LoVo (cell line): ENCODE results near the gene ILF3.

ENCODE experiments used
- DNase-seq: peaks from one replicate; pipeline ENCODE4 v3.0.0-alpha.2; 2016; ENCODE audit warnings: low spot score

ILF3 gene

GRCh38 chr19:10695401-10696398 lies 41.6 kb downstream of the ILF3 start:
- peak; percentile 91 for DNase-seq

GRCh38 chr19:10699650-10700335 lies 45.6 kb downstream of the ILF3 start:
- DNase-seq: peak; percentile 55

GRCh38 chr19:10701955-10702525 lies 47.9 kb downstream of the ILF3 start:
- DNase-seq: no peak

GRCh38 chr19:10706990-10707389 lies 52.8 kb downstream of the ILF3 start:
- DNase-seq: no peak

- DNase-seq: no peak
Measured at GRCh38 chr19:10707440-10707839, 53.3 kb downstream of the ILF3 start.

GRCh38 chr19:10708291-10708690 lies 54.1 kb downstream of the ILF3 start:
- DNase-seq: no peak

GRCh38 chr19:10712045-10712444 lies 57.9 kb downstream of the ILF3 start:
- DNase-seq: no peak

GRCh38 chr19:10712754-10713153 lies 58.6 kb downstream of the ILF3 start:
- DNase-seq: no peak

GRCh38 chr19:10713317-10713716 lies 59.2 kb downstream of the ILF3 start:
- no peak for DNase-seq

- DNase-seq: no peak
Measured at GRCh38 chr19:10717054-10717355, 62.9 kb downstream of the ILF3 start.

- peak; percentile 100 for DNase-seq
Measured at GRCh38 chr19:10717356-10718204, 63.4 kb downstream of the ILF3 start, which contains the start of gene DNM2. DNM2 (plus strand) TSS chr19:10718079; CDS start chr19:10718243, 164 bp downstream.

GRCh38 chr19:10718205-10719196 lies 64.4 kb downstream of the ILF3 start:
- no peak for DNase-seq

- DNase-seq: no peak
Measured at GRCh38 chr19:10719466-10719961, 65.4 kb downstream of the ILF3 start.

- no peak for DNase-seq
Measured at GRCh38 chr19:10720607-10721125, 66.5 kb downstream of the ILF3 start.

- no peak for DNase-seq
Measured at GRCh38 chr19:10723591-10723990, 69.4 kb downstream of the ILF3 start.

GRCh38 chr19:10724573-10725071 lies 70.5 kb downstream of the ILF3 start:
- no peak for DNase-seq

GRCh38 chr19:10725415-10725814 lies 71.3 kb downstream of the ILF3 start:
- no peak for DNase-seq

- DNase-seq: no peak
Measured at GRCh38 chr19:10726268-10726667, 72.1 kb downstream of the ILF3 start.

GRCh38 chr19:10727685-10728201 lies 73.6 kb downstream of the ILF3 start:
- no peak for DNase-seq

GRCh38 chr19:10729411-10729810 lies 75.3 kb downstream of the ILF3 start:
- DNase-seq: no peak
